ENCODE results near the gene SAMD4A.

Gene SAMD4A

GRCh38 chr14:54775486-54776140 is 208.7 kb downstream of the SAMD4A start:
- no peaks in the 10 kb centered on the region for H3K27me3 ChIP-seq (replicated peaks; ENCODE audit: control insufficient read depth, insufficient read depth, low read length)
- no peaks in the 10 kb centered on the region for H3K36me3 ChIP-seq (ENCODE audit: control insufficient read depth, insufficient read depth, low read length)
- no peak for DNase-seq (ENCODE audit: extremely low read depth, insufficient read length)
- no peak overlapping the region for H3K4me3 ChIP-seq (replicated peaks; ENCODE audit: low read depth, low read length)
- no peak for TF ChIP-seq CTCF (IDR thresholded peaks at IDR 0.05; ENCODE audit: insufficient read depth, low read length, poor library complexity, severe bottlenecking)

GRCh38 chr14:54776361-54777001 is 209.6 kb downstream of the SAMD4A start:
- no peak for TF ChIP-seq CTCF (IDR thresholded peaks at IDR 0.05; ENCODE audit: insufficient read depth, low read length, poor library complexity, severe bottlenecking)
- peak; percentile 59 for DNase-seq (ENCODE audit: extremely low read depth, insufficient read length)
- H3K27me3 ChIP-seq (replicated peaks; ENCODE audit: control insufficient read depth, insufficient read depth, low read length), result no peaks in the 10 kb centered on the region
- H3K4me3 ChIP-seq (replicated peaks; ENCODE audit: low read depth, low read length), result no peak overlapping the region; the same call in 1 of the 2 replicates
- H3K36me3 ChIP-seq (ENCODE audit: control insufficient read depth, insufficient read depth, low read length), result no peaks in the 10 kb centered on the region

GRCh38 chr14:54777395-54777794 is 210.5 kb downstream of the SAMD4A start:
- TF ChIP-seq CTCF (IDR thresholded peaks at IDR 0.05; ENCODE audit: insufficient read depth, low read length, poor library complexity, severe bottlenecking), result no peak
- no peak for DNase-seq (ENCODE audit: extremely low read depth, insufficient read length)
- Histone ChIP-seq H3K36me3 (ENCODE audit: control insufficient read depth, insufficient read depth, low read length) (no peaks in the 10 kb centered on the region), H3K27me3 (replicated peaks; ENCODE audit: control insufficient read depth, insufficient read depth, low read length) (no peaks in the 10 kb centered on the region), H3K4me3 (replicated peaks; ENCODE audit: low read depth, low read length) (no peak overlapping the region)

GRCh38 chr14:54778618-54779345 is 211.9 kb downstream of the SAMD4A start:
- Histone ChIP-seq H3K27me3 (replicated peaks; ENCODE audit: control insufficient read depth, insufficient read depth, low read length) (no peaks in the 10 kb centered on the region), H3K4me3 (replicated peaks; ENCODE audit: low read depth, low read length) (no peak overlapping the region), H3K36me3 (ENCODE audit: control insufficient read depth, insufficient read depth, low read length) (no peaks in the 10 kb centered on the region)
- DNase-seq (ENCODE audit: extremely low read depth, insufficient read length), result no peak
- no peak for TF ChIP-seq CTCF (IDR thresholded peaks at IDR 0.05; ENCODE audit: insufficient read depth, low read length, poor library complexity, severe bottlenecking)

- TF ChIP-seq CTCF (IDR thresholded peaks at IDR 0.05; ENCODE audit: insufficient read depth, low read length, poor library complexity, severe bottlenecking), result no peak
- H3K4me3 ChIP-seq (replicated peaks; ENCODE audit: low read depth, low read length), result no peak overlapping the region
- H3K36me3 ChIP-seq (ENCODE audit: control insufficient read depth, insufficient read depth, low read length), result no peaks in the 10 kb centered on the region
- no peaks in the 10 kb centered on the region for H3K27me3 ChIP-seq (replicated peaks; ENCODE audit: control insufficient read depth, insufficient read depth, low read length)
- no peak for DNase-seq (ENCODE audit: extremely low read depth, insufficient read length)
Measured at GRCh38 chr14:54781080-54781479, 214.2 kb downstream of the SAMD4A start.

Data from GM06990 (cell line).